NB4 (cell line): ENCODE measurements around the gene TFEC.

Experiments
- DNase-seq: peaks from one replicate; pipeline ENCODE4 v3.0.0; 2010; ENCODE audit warnings: low read depth
- H3K4me3 ChIP-seq: one replicate; pipeline ENCODE4 v1.5.1; 2011; ENCODE audit warnings: mild to moderate bottlenecking, low read depth, low read length, moderate library complexity
- CTCF ChIP-seq: IDR thresholded peaks from one replicate; pipeline ENCODE4 v1.5.1; 2012; ENCODE audit warnings: low read depth, low read length
- MYC ChIP-seq: IDR thresholded peaks from 2 replicates; pipeline ENCODE4 v1.6.1; 2011; ENCODE audit warnings: low read depth, low read length
- POLR2A ChIP-seq: IDR thresholded peaks from 2 replicates; pipeline ENCODE4 v1.6.1; 2011; ENCODE audit warnings: mild to moderate bottlenecking; ENCODE audit not compliant: insufficient read length; ENCODE audit errors: extremely low read depth
- TF ChIP-seq, protein P1 (sequence below): IDR thresholded peaks from 2 replicates; pipeline ENCODE4 v1.6.1; 2011; ENCODE audit warnings: low read depth, low read length

TFEC gene

GRCh38 chr7:116032886-116033285, 2.3 kb upstream of the TFEC start:
- H3K4me3 ChIP-seq, result no peak overlapping the region
- DNase-seq, result no peak
- TF ChIP-seq MYC, result no peak
- TF ChIP-seq, protein P1, sequence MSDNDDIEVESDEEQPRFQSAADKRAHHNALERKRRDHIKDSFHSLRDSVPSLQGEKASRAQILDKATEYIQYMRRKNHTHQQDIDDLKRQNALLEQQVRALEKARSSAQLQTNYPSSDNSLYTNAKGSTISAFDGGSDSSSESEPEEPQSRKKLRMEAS, result no peak
- TF ChIP-seq CTCF, result no peak
- no peak for TF ChIP-seq POLR2A

DNA sequence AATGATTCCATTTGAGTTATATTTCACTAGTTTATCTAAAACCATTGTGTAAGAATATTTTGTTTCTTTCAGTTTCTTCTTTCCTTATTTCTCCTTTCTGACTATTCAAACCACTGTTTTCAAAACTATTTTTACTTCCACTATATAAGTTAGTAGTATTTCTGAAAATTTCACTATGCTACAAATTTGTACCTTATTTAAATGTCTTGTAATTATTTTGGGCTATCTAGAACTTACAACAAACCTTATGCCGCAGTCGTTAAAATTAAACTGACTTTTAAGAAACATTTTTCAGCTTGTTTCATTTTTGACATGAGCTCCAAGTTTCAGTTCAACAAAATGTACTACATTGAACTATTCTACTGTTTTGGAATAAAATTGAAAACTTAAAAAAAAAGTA, 1.8 kb downstream of the TFEC start:
- H3K4me3 ChIP-seq, result no peak overlapping the region
- TF ChIP-seq POLR2A (no peak), CTCF (no peak), MYC (no peak)
- TF ChIP-seq, protein P1, result no peak
- no peak for DNase-seq

- TF ChIP-seq MYC (no peak), CTCF (no peak), POLR2A (no peak)
- TF ChIP-seq, protein P1, result no peak
- no peak overlapping the region for H3K4me3 ChIP-seq
- DNase-seq, result no peak
Measured at GRCh38 chr7:116027786-116028185, 2.8 kb downstream of the TFEC start.

GRCh38 chr7:116024826-116025809, 5.4 kb downstream of the TFEC start:
- no peak for DNase-seq
- TF ChIP-seq MYC, result no peak
- TF ChIP-seq, protein P1, result no peak
- no peak for TF ChIP-seq CTCF
- TF ChIP-seq POLR2A, result no peak
- no peak overlapping the region for H3K4me3 ChIP-seq

DNA sequence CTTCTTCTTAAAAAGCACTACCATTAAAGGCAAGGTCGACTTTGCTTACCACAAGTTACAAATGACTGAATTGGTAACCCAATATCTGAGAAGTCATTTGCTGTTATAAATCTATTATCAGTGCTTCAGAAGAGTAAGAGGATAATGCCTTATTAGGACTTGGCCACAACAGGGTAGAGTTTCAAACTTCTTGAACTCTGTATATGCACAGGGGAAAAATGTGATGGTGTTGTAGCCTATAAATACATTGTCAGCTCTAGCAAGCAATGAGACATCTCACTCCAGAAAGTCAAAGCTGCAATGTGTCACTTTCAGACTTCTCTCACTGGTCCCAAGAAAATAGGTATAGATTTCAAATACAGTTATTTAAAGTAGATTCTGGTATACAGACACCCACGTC, 9.3 kb downstream of the TFEC start:
- H3K4me3 ChIP-seq, result no peak overlapping the region
- no peak for DNase-seq
- TF ChIP-seq CTCF (no peak), MYC (no peak), POLR2A (no peak)
- TF ChIP-seq, protein P1, result no peak
